Embryonic facial prominence (tissue), 1 donor: ENCODE results near the gene ATP6V1C2.

Experiments
- DNase-seq: peaks from one replicate; pipeline ENCODE4 v3.0.0-alpha.2; 2016; ENCODE audit errors: extremely low spot score

Gene ATP6V1C2

GRCh38 chr2:10721396-10722251 lies at the start of gene ATP6V1C2:
Gene ATP6V1C2, plus strand, starts transcription at chr2:10721630. Its CDS starts 1,220 bp downstream, at chr2:10722850.
- DNase-seq = no peak

- DNase-seq = no peak
These were observed 46.3 kb upstream of the ATP6V1C2 start for GRCh38 chr2:10675131-10675530.

- DNase-seq = no peak
These were observed 43.2 kb upstream of the ATP6V1C2 start for GRCh38 chr2:10678225-10678624.

- no peak for DNase-seq
These were observed 41.2 kb upstream of the ATP6V1C2 start for GRCh38 chr2:10680214-10680613.

GRCh38 chr2:10680957-10681356 lies 40.5 kb upstream of the ATP6V1C2 start:
- no peak for DNase-seq

- DNase-seq = no peak
These were observed 35.2 kb upstream of the ATP6V1C2 start for GRCh38 chr2:10686176-10686730.

GRCh38 chr2:10688921-10689807 lies 32.3 kb upstream of the ATP6V1C2 start:
- DNase-seq = no peak

GRCh38 chr2:10691521-10691920 lies 29.9 kb upstream of the ATP6V1C2 start:
- DNase-seq = no peak

GRCh38 chr2:10700078-10700803 lies 21.2 kb upstream of the ATP6V1C2 start:
- no peak for DNase-seq

GRCh38 chr2:10704034-10704594 lies 17.3 kb upstream of the ATP6V1C2 start:
- no peak for DNase-seq

GRCh38 chr2:10706033-10706432 lies 15.4 kb upstream of the ATP6V1C2 start:
- DNase-seq = no peak

- no peak for DNase-seq
These were observed 13.6 kb upstream of the ATP6V1C2 start for GRCh38 chr2:10707831-10708230.

- DNase-seq = no peak
These were observed 12.0 kb upstream of the ATP6V1C2 start for GRCh38 chr2:10709290-10709939.

- no peak for DNase-seq
These were observed 9.1 kb upstream of the ATP6V1C2 start for GRCh38 chr2:10712185-10712809.

- DNase-seq = no peak
These were observed 4.8 kb upstream of the ATP6V1C2 start for GRCh38 chr2:10716581-10716980.

GRCh38 chr2:10717628-10718027 lies 3.8 kb upstream of the ATP6V1C2 start:
- no peak for DNase-seq

- no peak for DNase-seq
These were observed 1.1 kb upstream of the ATP6V1C2 start for GRCh38 chr2:10720306-10720705.

GRCh38 chr2:10720947-10721395 lies 459 bp upstream of the ATP6V1C2 start:
- DNase-seq = no peak

GRCh38 chr2:10722252-10722825 lies 909 bp downstream of the ATP6V1C2 start:
- no peak for DNase-seq
